T-helper 17 cell (primary cell): ENCODE measurements around the gene LPCAT1. TPM values are rescaled to one million over a fixed set of nuclear protein-coding genes. Genes with fewer than 3 reads are reported as not detected.
"Not testable (repeated sequence)": the region's sequence is repeated elsewhere in the genome, so short reads cannot be mapped to it uniquely, and the experiment has no call there.

Experiments
- ATAC-seq: fragments of 150-1000 bp; cut with Tn5 transposase; 2 replicates; pipeline ENCODE4 v1.10.0; 2021; ENCODE audit warnings: mild to moderate bottlenecking, moderate library complexity
- DNase-seq, 3 donors: peaks; one replicate each; pipeline versions ENCODE4 v3.0.0 to v3.0.0-alpha.2; 2020 to 2021
- H3K9me3 ChIP-seq: one replicate; pipeline ENCODE4 v1.7.0; 2013; ENCODE audit warnings: low read length, mild to moderate bottlenecking; ENCODE audit not compliant: control insufficient read depth, poor library complexity, severe bottlenecking
- H3K27ac Mint-ChIP-seq: one replicate; pipeline ENCODE4 v1.8.0; 2022; ENCODE audit warnings: mild to moderate bottlenecking, moderate library complexity, mixed read lengths
- H3K27me3 Mint-ChIP-seq: one replicate; pipeline ENCODE4 v1.8.0; 2022; ENCODE audit warnings: mixed read lengths
- H3K36me3 Mint-ChIP-seq: one replicate; pipeline ENCODE4 v1.8.0; 2022; ENCODE audit warnings: low read depth, mixed read lengths
- H3K4me1 Mint-ChIP-seq: one replicate; pipeline ENCODE4 v1.8.0; 2022; ENCODE audit warnings: mild to moderate bottlenecking, mixed read lengths
- H3K4me3 Mint-ChIP-seq: one replicate; pipeline ENCODE4 v1.8.0; 2022; ENCODE audit warnings: mild to moderate bottlenecking, moderate library complexity, mixed read lengths
- total RNA-seq, 4 donors: library from RNA in 2 of 4; stranded (reverse) in 2 of 4; gene quantifications; one replicate each; pipeline ENCODE4 v1.2.3 and lab custom pipeline; 2022 to 2026

LPCAT1 gene
- total RNA-seq, 2 donors from 2014 or later, result 23.4 to 24.8 TPM

GRCh38 chr5:1464096-1464446 is 59.7 kb downstream of the LPCAT1 start:
- H3K9me3 ChIP-seq, result no peaks in the 10 kb centered on the region
- ATAC-seq (no peak), DNase-seq (no peak)
- Mint-ChIP-seq H3K4me1 (no peaks in the 10 kb centered on the region), H3K36me3 (peaks cover 2% of the 10 kb centered on the region), H3K4me3 (no peak overlapping the region), H3K27ac (no peak overlapping the region), H3K27me3 (no peaks in the 10 kb centered on the region)

GRCh38 chr5:1463326-1464095 is 60.2 kb downstream of the LPCAT1 start:
- no peak overlapping the region for H3K4me3 Mint-ChIP-seq
- H3K9me3 ChIP-seq, result no peaks in the 10 kb centered on the region
- H3K27me3 Mint-ChIP-seq, result no peaks in the 10 kb centered on the region
- peaks cover 2% of the 10 kb centered on the region for H3K36me3 Mint-ChIP-seq
- DNase-seq (no peak), ATAC-seq (no peak)
- no peaks in the 10 kb centered on the region for H3K4me1 Mint-ChIP-seq
- H3K27ac Mint-ChIP-seq, result no peak overlapping the region

DNA sequence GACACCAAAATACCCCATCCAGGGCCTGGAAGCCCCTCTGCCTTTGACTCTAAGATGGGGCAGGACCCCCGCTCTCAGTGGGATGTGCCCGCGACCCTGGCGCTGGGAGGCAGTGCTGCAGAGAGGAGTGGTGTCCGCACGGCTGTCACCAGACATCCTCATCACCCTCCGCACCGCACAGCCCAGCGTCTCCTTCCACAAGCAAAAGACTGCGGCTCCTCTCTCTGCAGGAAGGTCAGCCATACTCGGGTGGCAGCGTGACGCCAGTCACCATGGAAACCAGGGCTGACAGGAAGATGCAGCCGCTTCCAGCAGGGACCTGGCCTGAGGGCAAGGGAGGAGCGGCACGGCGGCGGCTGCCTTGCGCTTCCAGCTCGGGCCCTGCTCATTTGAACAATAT is 61.4 kb downstream of the LPCAT1 start:
- Mint-ChIP-seq H3K27ac (no peak overlapping the region), H3K27me3 (no peaks in the 10 kb centered on the region), H3K4me1 (no peaks in the 10 kb centered on the region), H3K4me3 (no peak overlapping the region), H3K36me3 (peaks cover 2% of the 10 kb centered on the region)
- ATAC-seq, result no peak
- H3K9me3 ChIP-seq, result no peaks in the 10 kb centered on the region
- no peak for DNase-seq

DNA sequence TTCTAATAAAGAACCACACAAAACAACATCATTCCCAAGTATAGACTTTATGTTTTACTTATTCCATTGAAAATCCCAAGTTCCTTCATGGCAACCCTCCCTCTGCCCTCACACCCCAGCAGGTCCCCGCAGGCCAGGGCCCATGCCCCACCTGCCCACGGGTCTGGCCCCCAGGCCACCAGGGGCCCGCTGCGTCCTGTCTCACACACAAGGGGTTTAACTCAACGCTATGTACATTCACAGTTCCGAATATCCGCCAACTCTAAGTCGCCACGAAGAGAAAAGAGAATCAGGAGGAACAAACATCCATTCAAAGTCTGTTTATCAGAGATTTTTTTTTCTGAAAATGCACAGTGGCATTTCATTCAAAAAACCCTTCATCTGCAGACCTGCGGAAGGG is 62.4 kb downstream of the LPCAT1 start:
- ATAC-seq, result no peak
- Mint-ChIP-seq H3K4me1 (no peaks in the 10 kb centered on the region), H3K27ac (no peak overlapping the region), H3K36me3 (peaks cover 2% of the 10 kb centered on the region), H3K27me3 (no peaks in the 10 kb centered on the region), H3K4me3 (no peak overlapping the region)
- H3K9me3 ChIP-seq, result no peaks in the 10 kb centered on the region
- DNase-seq, result no peak

GRCh38 chr5:1460054-1460682 is 63.6 kb downstream of the LPCAT1 start:
- H3K9me3 ChIP-seq, result no peaks in the 10 kb centered on the region
- Mint-ChIP-seq H3K4me3 (no peak overlapping the region), H3K27me3 (no peaks in the 10 kb centered on the region), H3K36me3 (no peaks in the 10 kb centered on the region), H3K4me1 (no peaks in the 10 kb centered on the region), H3K27ac (peak overlapping the region; percentile 14)
- DNase-seq (no peak), ATAC-seq (no peak)

DNA sequence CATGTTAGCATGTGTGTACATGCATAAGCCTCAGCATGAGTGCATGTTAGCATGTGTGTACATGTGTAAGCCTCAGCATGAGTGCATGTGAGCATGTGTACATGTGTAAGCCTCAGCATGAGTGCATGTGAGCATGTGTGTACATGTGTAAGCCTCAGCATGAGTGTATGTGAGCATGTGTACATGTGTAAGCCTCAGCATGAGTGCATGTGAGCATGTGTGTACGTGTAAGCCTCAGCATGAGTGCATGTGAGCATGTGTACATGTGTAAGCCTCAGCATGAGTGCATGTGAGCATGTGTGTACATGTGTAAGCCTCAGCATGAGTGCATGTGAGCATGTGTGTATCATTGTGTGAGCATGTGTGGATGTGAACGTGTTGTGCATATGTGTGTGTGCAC is 64.3 kb downstream of the LPCAT1 start:
- not testable (repeated sequence) for H3K27ac Mint-ChIP-seq, H3K4me3 Mint-ChIP-seq, H3K9me3 ChIP-seq, H3K36me3 Mint-ChIP-seq, DNase-seq, H3K27me3 Mint-ChIP-seq, H3K4me1 Mint-ChIP-seq, ATAC-seq

- not testable (repeated sequence) for H3K9me3 ChIP-seq, H3K27ac Mint-ChIP-seq, H3K4me3 Mint-ChIP-seq, DNase-seq, H3K4me1 Mint-ChIP-seq, H3K27me3 Mint-ChIP-seq, ATAC-seq, H3K36me3 Mint-ChIP-seq
Measured at GRCh38 chr5:1456110-1456881, 67.5 kb downstream of the LPCAT1 start.

DNA sequence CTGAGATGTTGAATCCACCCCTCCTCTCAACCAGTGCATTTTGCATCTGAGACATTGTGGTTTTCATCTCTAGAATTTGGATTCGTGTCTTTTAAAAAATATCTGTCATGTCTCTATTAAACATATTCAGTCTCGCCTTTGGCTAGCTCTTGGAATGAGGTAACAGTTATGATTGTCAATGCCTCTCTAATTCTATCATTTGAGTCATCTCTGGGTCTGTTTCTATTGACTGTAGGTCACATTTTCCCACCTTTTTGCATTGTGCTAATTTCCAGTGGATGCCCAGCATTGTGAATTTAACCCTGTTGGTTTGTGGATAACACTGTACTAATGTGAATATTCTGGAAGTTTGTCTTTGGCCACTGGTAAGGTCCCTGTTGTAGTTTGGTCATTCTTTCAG is 70.1 kb downstream of the LPCAT1 start:
- no peak overlapping the region for H3K27ac Mint-ChIP-seq
- ATAC-seq, result no peak

GRCh38 chr5:1449081-1449630 is 74.6 kb downstream of the LPCAT1 start:
- H3K36me3 Mint-ChIP-seq, result no peaks in the 10 kb centered on the region
- peaks cover 2% of the 10 kb centered on the region for H3K9me3 ChIP-seq
- DNase-seq (no peak), ATAC-seq (no peak)
- no peak overlapping the region for H3K4me3 Mint-ChIP-seq
- H3K27ac Mint-ChIP-seq, result no peak overlapping the region
- H3K27me3 Mint-ChIP-seq, result peaks cover 43% of the 10 kb centered on the region
- peaks cover 5% of the 10 kb centered on the region for H3K4me1 Mint-ChIP-seq

More for the DNA sequence above, 70.1 kb downstream of the LPCAT1 start:
- Mint-ChIP-seq H3K4me3 (no peak overlapping the region), H3K27me3 (peaks cover 17% of the 10 kb centered on the region), H3K36me3 (no peaks in the 10 kb centered on the region), H3K4me1 (no peaks in the 10 kb centered on the region)
- DNase-seq, result no peak
- peaks cover 2% of the 10 kb centered on the region for H3K9me3 ChIP-seq

DNA sequence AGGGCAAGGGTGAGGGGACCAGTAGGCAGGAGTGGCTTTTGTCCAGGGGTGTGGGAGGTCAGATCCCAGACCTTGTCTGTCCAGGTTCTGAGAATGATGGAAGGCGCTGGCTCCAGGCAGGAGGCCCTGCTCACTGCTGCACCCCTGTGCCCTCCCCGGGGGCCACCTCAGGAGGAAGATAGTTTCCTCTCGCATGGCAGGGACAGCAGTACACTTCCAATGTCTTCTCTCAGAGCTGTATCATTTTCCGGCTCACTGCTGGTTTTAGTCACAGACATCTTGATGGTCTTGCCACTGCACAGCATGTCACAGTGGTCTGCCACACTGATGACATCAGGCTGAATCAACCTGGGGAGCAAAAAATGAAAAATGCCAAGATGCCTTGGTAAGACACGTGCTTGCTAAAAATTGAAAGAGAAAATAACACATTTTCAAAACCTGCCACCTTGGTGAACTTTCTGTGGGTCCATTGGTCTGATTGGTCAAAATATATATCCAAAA is 75.2 kb downstream of the LPCAT1 start:
- peaks cover 49% of the 10 kb centered on the region for H3K27me3 Mint-ChIP-seq
- no peak overlapping the region for H3K4me3 Mint-ChIP-seq
- DNase-seq (no peak), ATAC-seq (no peak)
- peaks cover 6% of the 10 kb centered on the region for H3K4me1 Mint-ChIP-seq
- H3K36me3 Mint-ChIP-seq, result no peaks in the 10 kb centered on the region
- H3K27ac Mint-ChIP-seq, result no peak overlapping the region
- H3K9me3 ChIP-seq, result no peaks in the 10 kb centered on the region

- DNase-seq, result no peak
- ATAC-seq, result no peak
- Mint-ChIP-seq H3K27me3 (peaks cover 56% of the 10 kb centered on the region), H3K27ac (no peak overlapping the region), H3K4me3 (peak overlapping the region; percentile 64), H3K36me3 (no peaks in the 10 kb centered on the region), H3K4me1 (peaks cover 6% of the 10 kb centered on the region)
- no peaks in the 10 kb centered on the region for H3K9me3 ChIP-seq
Measured at GRCh38 chr5:1447671-1448361, 75.9 kb downstream of the LPCAT1 start.

- Mint-ChIP-seq H3K27me3 (peaks cover 59% of the 10 kb centered on the region), H3K4me3 (no peak overlapping the region), H3K36me3 (no peaks in the 10 kb centered on the region), H3K4me1 (peaks cover 6% of the 10 kb centered on the region), H3K27ac (no peak overlapping the region)
- no peaks in the 10 kb centered on the region for H3K9me3 ChIP-seq
- ATAC-seq (no peak), DNase-seq (no peak)
Measured at GRCh38 chr5:1446602-1447343, 77.0 kb downstream of the LPCAT1 start.
